PC-3 (cell line): ENCODE data around the gene SRSF7.

ENCODE experiments used
- CTCF ChIP-seq: fragments of 300-600 bp; sonication (generic); conservative IDR thresholded peaks from 2 replicates; pipeline ENCODE4 v1.5.1; 2017; ENCODE audit warnings: antibody characterized with exemption, low read depth, mild to moderate bottlenecking, low read length
- EZH2 ChIP-seq: fragments of 300-600 bp; sonication (generic); IDR thresholded peaks from one replicate; pipeline ENCODE4 v1.6.1; 2017; ENCODE audit warnings: antibody characterized with exemption, mild to moderate bottlenecking, low read length; ENCODE audit not compliant: unreplicated experiment
- EZH2phosphoT487 ChIP-seq: fragments of 300-600 bp; sonication (generic); IDR thresholded peaks from 2 replicates; pipeline ENCODE4 v1.6.1; 2018; ENCODE audit warnings: mild to moderate bottlenecking, antibody characterized with exemption, low read length, borderline replicate concordance

- no peak for TF ChIP-seq CTCF
- no peak for TF ChIP-seq EZH2
- no peak for TF ChIP-seq EZH2phosphoT487
These were observed 3.3 kb downstream of the SRSF7 start for GRCh38 chr2:38747819-38748218.
